CD4-positive, CD25-positive, alpha-beta regulatory T cell (primary cell): ENCODE measurements around the gene SATB2. TPM values are rescaled to one million over a fixed set of nuclear protein-coding genes. Genes with fewer than 3 reads are reported as not detected.

Experiments
- ATAC-seq, 2 donors: fragments of 150-1000 bp; cut with Tn5 transposase; one replicate each; pipeline ENCODE4 v1.10.0; 2021; ENCODE audit warnings: low read depth in 2 of 2, moderate number of reproducible peaks in 2 of 2, moderate library complexity in 1 of 2
- DNase-seq, 3 donors: peaks; one replicate each; pipeline versions ENCODE4 v3.0.0 to v3.0.0-alpha.2; 2012 to 2022; ENCODE audit warnings: mixed read lengths in 1 of 3
- H3K27ac ChIP-seq: one replicate; pipeline ENCODE4 v1.7.0; 2013; ENCODE audit warnings: mild to moderate bottlenecking, low read length; ENCODE audit not compliant: insufficient read depth, poor library complexity, severe bottlenecking
- H3K27me3 ChIP-seq: one replicate; pipeline ENCODE4 v1.7.0; 2013; ENCODE audit warnings: low read length; ENCODE audit not compliant: control insufficient read depth, insufficient read depth
- H3K36me3 ChIP-seq: one replicate; pipeline ENCODE4 v1.7.0; 2013; ENCODE audit warnings: mild to moderate bottlenecking, low read length, moderate library complexity; ENCODE audit not compliant: control insufficient read depth, insufficient read depth
- H3K4me1 ChIP-seq: 2 replicates; pipeline ENCODE4 v1.7.0; 2013; ENCODE audit warnings: mild to moderate bottlenecking, low read length; ENCODE audit not compliant: insufficient read depth, control insufficient read depth, poor library complexity, severe bottlenecking
- H3K4me3 ChIP-seq: one replicate; pipeline ENCODE4 v1.7.0; 2013; ENCODE audit warnings: low read depth, mild to moderate bottlenecking, low read length, moderate library complexity
- H3K9me3 ChIP-seq, 2 experiments: 1 replicate in 1 of 2; 2 replicates in 1 of 2; pipeline ENCODE4 v1.7.0; 2013; ENCODE audit warnings: low read length in 2 of 2, mild to moderate bottlenecking in 1 of 2, moderate library complexity in 1 of 2; ENCODE audit not compliant: control insufficient read depth in 2 of 2
- H3K27ac Mint-ChIP-seq, 3 donors: one replicate each; pipeline ENCODE4 v1.8.0; 2020 to 2022; ENCODE audit warnings: mild to moderate bottlenecking in 3 of 3, mixed read lengths in 3 of 3, moderate library complexity in 2 of 3
- H3K27me3 Mint-ChIP-seq: one replicate; pipeline ENCODE4 v1.8.0; 2022; ENCODE audit warnings: mild to moderate bottlenecking, mixed read lengths
- H3K36me3 Mint-ChIP-seq: one replicate; pipeline ENCODE4 v1.8.0; 2020; ENCODE audit warnings: mixed read lengths
- H3K4me1 Mint-ChIP-seq, 4 donors: one replicate each; pipeline ENCODE4 v1.8.0; 2020 to 2022; ENCODE audit warnings: mixed read lengths in 4 of 4, mild to moderate bottlenecking in 1 of 4
- H3K4me3 Mint-ChIP-seq, 4 donors: one replicate each; pipeline ENCODE4 v1.8.0; 2020 to 2022; ENCODE audit warnings: mild to moderate bottlenecking in 4 of 4, mixed read lengths in 4 of 4, moderate library complexity in 3 of 4
- H3K9me3 Mint-ChIP-seq, 7 donors: one replicate each; pipeline ENCODE4 v1.8.0; 2020 to 2022; ENCODE audit warnings: mixed read lengths in 7 of 7, mild to moderate bottlenecking in 3 of 7, moderate library complexity in 2 of 7
- polyA plus RNA-seq, 4 donors: library from polyadenylated mRNA; unstranded; fragments of 300-500 nt; fragmentation: Illumina TruSeq; gene quantifications; one replicate each; pipeline ENCODE4 v1.2.3, GENCODE V29; 2021
- total RNA-seq: library from RNA; stranded (reverse); gene quantifications from one replicate; pipeline ENCODE4 v1.2.3, GENCODE V29; 2022

SATB2 gene
- total and polyA plus RNA-seq, 5 donors from 2014 or later = 0.05 TPM; not detected in 4

- no peak for ATAC-seq
- peaks cover 0 to 5% (median 3%) of the 10 kb centered on the region in 7 donors for H3K9me3 Mint-ChIP-seq
- no peaks in the 10 kb centered on the region for H3K27me3 Mint-ChIP-seq
- H3K4me1 Mint-ChIP-seq = no peaks in the 10 kb centered on the region
- no peaks in the 10 kb centered on the region for H3K36me3 ChIP-seq
- no peaks in the 10 kb centered on the region for H3K4me1 ChIP-seq
- no peak overlapping the region for H3K4me3 ChIP-seq
- DNase-seq = no peak
- H3K9me3 ChIP-seq = no peaks in the 10 kb centered on the region
- no peaks in the 10 kb centered on the region for H3K36me3 Mint-ChIP-seq
- no peak overlapping the region for H3K4me3 Mint-ChIP-seq
- no peak overlapping the region for H3K27ac Mint-ChIP-seq
- no peak overlapping the region for H3K27ac ChIP-seq
- no peaks in the 10 kb centered on the region for H3K27me3 ChIP-seq
Observed at GRCh38 chr2:199282309-199282708, 175.4 kb downstream of the SATB2 start.

GRCh38 chr2:199279146-199279545 is 178.6 kb downstream of the SATB2 start:
- Mint-ChIP-seq H3K9me3 (peaks cover 0 to 4% (median 2%) of the 10 kb centered on the region in 7 donors), H3K27me3 (no peaks in the 10 kb centered on the region), H3K36me3 (no peaks in the 10 kb centered on the region), H3K27ac (no peak overlapping the region), H3K4me3 (no peak overlapping the region), H3K4me1 (no peaks in the 10 kb centered on the region)
- DNase-seq = no peak
- Histone ChIP-seq H3K36me3 (no peaks in the 10 kb centered on the region), H3K4me3 (no peak overlapping the region), H3K27me3 (no peaks in the 10 kb centered on the region), H3K4me1 (no peaks in the 10 kb centered on the region), H3K27ac (no peak overlapping the region), H3K9me3 (no peaks in the 10 kb centered on the region)
- no peak for ATAC-seq

- no peaks in the 10 kb centered on the region for H3K4me1 ChIP-seq
- Mint-ChIP-seq H3K9me3 (peaks cover 0 to 4% (median 1%) of the 10 kb centered on the region in 7 donors), H3K4me3 (no peak overlapping the region), H3K4me1 (no peaks in the 10 kb centered on the region), H3K27me3 (no peaks in the 10 kb centered on the region), H3K36me3 (no peaks in the 10 kb centered on the region), H3K27ac (no peak overlapping the region)
- no peaks in the 10 kb centered on the region for H3K9me3 ChIP-seq
- H3K27ac ChIP-seq = no peak overlapping the region
- H3K4me3 ChIP-seq = no peak overlapping the region
- no peaks in the 10 kb centered on the region for H3K36me3 ChIP-seq
- no peaks in the 10 kb centered on the region for H3K27me3 ChIP-seq
- DNase-seq = no peak
- no peak for ATAC-seq
Observed at GRCh38 chr2:199278099-199278498, 179.6 kb downstream of the SATB2 start.

GRCh38 chr2:199273042-199273511 is 184.7 kb downstream of the SATB2 start:
- H3K27ac ChIP-seq = no peak overlapping the region
- no peaks in the 10 kb centered on the region for H3K27me3 ChIP-seq
- H3K36me3 ChIP-seq = no peaks in the 10 kb centered on the region
- DNase-seq = no peak
- ATAC-seq = no peak
- Mint-ChIP-seq H3K4me1 (peaks cover 0 to 2% (median 0%) of the 10 kb centered on the region in 4 donors), H3K9me3 (peaks cover 0 to 3% (median 0%) of the 10 kb centered on the region in 7 donors), H3K36me3 (no peaks in the 10 kb centered on the region), H3K4me3 (no peak overlapping the region), H3K27me3 (peaks cover 4% of the 10 kb centered on the region), H3K27ac (no peak overlapping the region)
- H3K4me1 ChIP-seq = no peaks in the 10 kb centered on the region
- H3K9me3 ChIP-seq = no peaks in the 10 kb centered on the region
- no peak overlapping the region for H3K4me3 ChIP-seq

GRCh38 chr2:199261936-199262335 is 195.8 kb downstream of the SATB2 start:
- H3K36me3 ChIP-seq = no peaks in the 10 kb centered on the region
- no peak overlapping the region for H3K27ac ChIP-seq
- Mint-ChIP-seq H3K4me1 (peaks cover 0 to 5% (median 0%) of the 10 kb centered on the region in 4 donors), H3K27ac (no peak overlapping the region), H3K4me3 (no peak overlapping the region), H3K36me3 (peaks cover 4% of the 10 kb centered on the region), H3K27me3 (no peaks in the 10 kb centered on the region), H3K9me3 (peaks cover 2 to 33% (median 7%) of the 10 kb centered on the region in 7 donors)
- ATAC-seq (no peak), DNase-seq (no peak)
- H3K9me3 ChIP-seq = peaks cover 3 to 17% of the 10 kb centered on the region in 2 experiments
- H3K4me1 ChIP-seq = no peaks in the 10 kb centered on the region
- no peaks in the 10 kb centered on the region for H3K27me3 ChIP-seq
- H3K4me3 ChIP-seq = no peak overlapping the region

- Histone ChIP-seq H3K27ac (no peak overlapping the region), H3K4me3 (no peak overlapping the region), H3K27me3 (no peaks in the 10 kb centered on the region), H3K9me3 (peaks cover 3 to 17% of the 10 kb centered on the region in 2 experiments), H3K36me3 (no peaks in the 10 kb centered on the region), H3K4me1 (no peaks in the 10 kb centered on the region)
- H3K27me3 Mint-ChIP-seq = no peaks in the 10 kb centered on the region
- no peak overlapping the region for H3K4me3 Mint-ChIP-seq
- DNase-seq = no peak
- H3K36me3 Mint-ChIP-seq = peaks cover 4% of the 10 kb centered on the region
- no peak for ATAC-seq
- H3K4me1 Mint-ChIP-seq = peaks cover 0 to 5% (median 0%) of the 10 kb centered on the region in 4 donors
- no peak overlapping the region for H3K27ac Mint-ChIP-seq
- peaks cover 2 to 33% (median 6%) of the 10 kb centered on the region in 7 donors for H3K9me3 Mint-ChIP-seq
Observed at GRCh38 chr2:199261239-199261638, 196.5 kb downstream of the SATB2 start.

GRCh38 chr2:199259671-199260070 is 198.1 kb downstream of the SATB2 start:
- Histone ChIP-seq H3K36me3 (no peaks in the 10 kb centered on the region), H3K9me3 (peaks cover 3 to 17% of the 10 kb centered on the region in 2 experiments), H3K4me3 (no peak overlapping the region), H3K27me3 (no peaks in the 10 kb centered on the region), H3K27ac (no peak overlapping the region), H3K4me1 (no peaks in the 10 kb centered on the region)
- DNase-seq (no peak), ATAC-seq (no peak)
- Mint-ChIP-seq H3K27me3 (no peaks in the 10 kb centered on the region), H3K4me1 (peaks cover 0 to 5% (median 0%) of the 10 kb centered on the region in 4 donors), H3K9me3 (peaks cover 0 to 25% (median 6%) of the 10 kb centered on the region in 7 donors), H3K4me3 (no peak overlapping the region), H3K27ac (no peak overlapping the region), H3K36me3 (peaks cover 4% of the 10 kb centered on the region)

GRCh38 chr2:199258291-199258690 is 199.4 kb downstream of the SATB2 start:
- H3K36me3 ChIP-seq = no peaks in the 10 kb centered on the region
- peaks cover 0 to 11% of the 10 kb centered on the region in 2 experiments for H3K9me3 ChIP-seq
- Mint-ChIP-seq H3K4me1 (peaks cover 0 to 5% (median 0%) of the 10 kb centered on the region in 4 donors), H3K36me3 (peaks cover 4% of the 10 kb centered on the region), H3K4me3 (no peak overlapping the region), H3K27ac (no peak overlapping the region), H3K27me3 (no peaks in the 10 kb centered on the region), H3K9me3 (peaks cover 0 to 15% (median 6%) of the 10 kb centered on the region in 7 donors)
- no peak for DNase-seq
- H3K4me1 ChIP-seq = no peaks in the 10 kb centered on the region
- ATAC-seq = no peak
- no peak overlapping the region for H3K27ac ChIP-seq
- H3K4me3 ChIP-seq = no peak overlapping the region
- H3K27me3 ChIP-seq = no peaks in the 10 kb centered on the region
